Central memory CD8-positive, alpha-beta T cell (primary cell): ENCODE data around the gene GSTO2.

ENCODE experiments used
- ATAC-seq: fragments of 150-1000 bp; cut with Tn5 transposase; replicated peaks from 2 replicates; pipeline ENCODE4 v1.10.0; 2022; ENCODE audit warnings: mild to moderate bottlenecking, moderate FRiP score, moderate number of reproducible peaks; ENCODE audit not compliant: poor library complexity, severe bottlenecking; ENCODE audit errors: extremely low read depth
- DNase-seq, 2 donors: peaks; one replicate each; pipeline ENCODE4 v3.0.0; 2021; ENCODE audit warnings: low spot score in 2 of 2
- H3K27ac Mint-ChIP-seq: one replicate; pipeline ENCODE4 v1.8.0; 2022; ENCODE audit warnings: low read depth, mild to moderate bottlenecking, moderate library complexity, mixed read lengths
- H3K27me3 Mint-ChIP-seq: one replicate; pipeline ENCODE4 v1.8.0; 2022; ENCODE audit warnings: mixed read lengths
- H3K36me3 Mint-ChIP-seq: one replicate; pipeline ENCODE4 v1.8.0; 2022; ENCODE audit warnings: mild to moderate bottlenecking, moderate library complexity, mixed read lengths; ENCODE audit not compliant: insufficient read depth
- H3K4me1 Mint-ChIP-seq: one replicate; pipeline ENCODE4 v1.8.0; 2022; ENCODE audit warnings: mixed read lengths
- H3K4me3 Mint-ChIP-seq: one replicate; pipeline ENCODE4 v1.8.0; 2022; ENCODE audit warnings: mild to moderate bottlenecking, moderate library complexity, mixed read lengths
- H3K9me3 Mint-ChIP-seq: one replicate; pipeline ENCODE4 v1.8.0; 2022; ENCODE audit warnings: mixed read lengths

GSTO2 gene

GRCh38 chr10:104329735-104330134 is 60.8 kb downstream of the GSTO2 start:
- Mint-ChIP-seq H3K27ac (peak overlapping the region; percentile 94), H3K4me3 (peak overlapping the region; percentile 82)
- DNase-seq: no peak

GRCh38 chr10:104330168-104331110 is 61.5 kb downstream of the GSTO2 start:
- no peak for DNase-seq
- Mint-ChIP-seq H3K4me1 (peaks cover 86% of the 10 kb centered on the region), H3K27ac (peak overlapping the region; percentile 94), H3K36me3 (peaks cover 42% of the 10 kb centered on the region), H3K4me3 (no peak overlapping the region), H3K9me3 (no peaks in the 10 kb centered on the region), H3K27me3 (no peaks in the 10 kb centered on the region)
- ATAC-seq: no peak

More at GRCh38 chr10:104329735-104330134, 60.8 kb downstream of the GSTO2 start:
- H3K27me3 Mint-ChIP-seq: no peaks in the 10 kb centered on the region
- H3K36me3 Mint-ChIP-seq: peaks cover 45% of the 10 kb centered on the region
- no peaks in the 10 kb centered on the region for H3K9me3 Mint-ChIP-seq
- H3K4me1 Mint-ChIP-seq: peaks cover 86% of the 10 kb centered on the region
- ATAC-seq: no peak

GRCh38 chr10:104331208-104331838 is 62.3 kb downstream of the GSTO2 start:
- Mint-ChIP-seq H3K4me1 (peaks cover 86% of the 10 kb centered on the region), H3K9me3 (no peaks in the 10 kb centered on the region), H3K27ac (peak overlapping the region; percentile 56), H3K4me3 (no peak overlapping the region), H3K36me3 (peaks cover 38% of the 10 kb centered on the region), H3K27me3 (no peaks in the 10 kb centered on the region)
- DNase-seq: no peak
- no peak for ATAC-seq

GRCh38 chr10:104332243-104333031 is 63.5 kb downstream of the GSTO2 start:
- no peak for ATAC-seq
- Mint-ChIP-seq H3K9me3 (no peaks in the 10 kb centered on the region), H3K4me3 (peak overlapping the region; percentile 68), H3K27me3 (no peaks in the 10 kb centered on the region), H3K27ac (peak overlapping the region; percentile 98), H3K36me3 (peaks cover 41% of the 10 kb centered on the region), H3K4me1 (peaks cover 81% of the 10 kb centered on the region)
- DNase-seq: no peak

- peaks cover 45% of the 10 kb centered on the region for H3K36me3 Mint-ChIP-seq
- DNase-seq: peak; percentile 46 to 87
These were observed 64.2 kb downstream of the GSTO2 start for GRCh38 chr10:104333032-104333727.

GRCh38 chr10:104333728-104334373 is 64.9 kb downstream of the GSTO2 start:
- DNase-seq (no peak), ATAC-seq (no peak)
- Mint-ChIP-seq H3K36me3 (peaks cover 44% of the 10 kb centered on the region), H3K27ac (peak overlapping the region; percentile 98), H3K4me3 (peak overlapping the region; percentile 68), H3K4me1 (peaks cover 73% of the 10 kb centered on the region), H3K9me3 (no peaks in the 10 kb centered on the region), H3K27me3 (no peaks in the 10 kb centered on the region)

More at GRCh38 chr10:104333032-104333727, 64.2 kb downstream of the GSTO2 start:
- Mint-ChIP-seq H3K27me3 (no peaks in the 10 kb centered on the region), H3K9me3 (no peaks in the 10 kb centered on the region), H3K4me3 (peak overlapping the region; percentile 68), H3K4me1 (peaks cover 74% of the 10 kb centered on the region), H3K27ac (peak overlapping the region; percentile 98)
- peak; percentile 71 for ATAC-seq

- Mint-ChIP-seq H3K27ac (peak overlapping the region; percentile 98), H3K4me1 (peaks cover 66% of the 10 kb centered on the region), H3K36me3 (peaks cover 39% of the 10 kb centered on the region), H3K9me3 (no peaks in the 10 kb centered on the region), H3K27me3 (no peaks in the 10 kb centered on the region), H3K4me3 (peak overlapping the region; percentile 90)
- no peak for ATAC-seq
- no peak for DNase-seq
These were observed 65.6 kb downstream of the GSTO2 start for GRCh38 chr10:104334561-104334960.

GRCh38 chr10:104334965-104335650 is 66.1 kb downstream of the GSTO2 start:
- H3K4me1 Mint-ChIP-seq: peaks cover 61% of the 10 kb centered on the region
- no peaks in the 10 kb centered on the region for H3K9me3 Mint-ChIP-seq
- DNase-seq: no peak
- H3K27me3 Mint-ChIP-seq: no peaks in the 10 kb centered on the region
- peak overlapping the region; percentile 98 for H3K27ac Mint-ChIP-seq
- peaks cover 37% of the 10 kb centered on the region for H3K36me3 Mint-ChIP-seq
- ATAC-seq: no peak
- peak overlapping the region; percentile 90 for H3K4me3 Mint-ChIP-seq

GRCh38 chr10:104336821-104337467 is 68.0 kb downstream of the GSTO2 start:
- H3K27me3 Mint-ChIP-seq: no peaks in the 10 kb centered on the region
- peak overlapping the region; percentile 90 for H3K4me3 Mint-ChIP-seq
- peak overlapping the region; percentile 95 for H3K27ac Mint-ChIP-seq
- DNase-seq (no peak), ATAC-seq (no peak)
- no peaks in the 10 kb centered on the region for H3K9me3 Mint-ChIP-seq
- peaks cover 43% of the 10 kb centered on the region for H3K4me1 Mint-ChIP-seq
- H3K36me3 Mint-ChIP-seq: peaks cover 28% of the 10 kb centered on the region

GRCh38 chr10:104337521-104337984 is 68.6 kb downstream of the GSTO2 start:
- peak overlapping the region; percentile 95 for H3K27ac Mint-ChIP-seq
- ATAC-seq (peak; percentile 15), DNase-seq (no peak)
- no peaks in the 10 kb centered on the region for H3K27me3 Mint-ChIP-seq
- peak overlapping the region; percentile 90 for H3K4me3 Mint-ChIP-seq
- H3K9me3 Mint-ChIP-seq: no peaks in the 10 kb centered on the region
- H3K36me3 Mint-ChIP-seq: peaks cover 28% of the 10 kb centered on the region
- peaks cover 40% of the 10 kb centered on the region for H3K4me1 Mint-ChIP-seq
